Dedifferentiated amniotic fluid mesenchymal stem cell (primary cell): Measurements from ENCODE around the gene ADAM8.
"Not testable (repeated sequence)": the region's sequence is repeated elsewhere in the genome, so short reads cannot be mapped to it uniquely, and the experiment has no call there.

Experiments
- DNase-seq: peaks from one replicate; pipeline ENCODE4 v3.0.0-alpha.2; 2016; ENCODE audit errors: extremely low spot score

The ADAM8 gene

GRCh38 chr10:133276435-133277201 is at the start of gene ADAM8:
Gene ADAM8, minus strand, starts transcription at chr10:133276868. Its CDS starts 51 bp downstream, at chr10:133276817.
- DNase-seq: no peak

- DNase-seq: no peak
Observed at GRCh38 chr10:133326223-133326551, 49.5 kb upstream of the ADAM8 start.

GRCh38 chr10:133325440-133326222 is 49.0 kb upstream of the ADAM8 start:
- DNase-seq: no peak

GRCh38 chr10:133324857-133325260 is 48.2 kb upstream of the ADAM8 start:
- DNase-seq: no peak

- no peak for DNase-seq
Observed at GRCh38 chr10:133324198-133324792, 47.6 kb upstream of the ADAM8 start.

GRCh38 chr10:133322064-133322709 is 45.5 kb upstream of the ADAM8 start:
- not testable (repeated sequence) for DNase-seq

- not testable (repeated sequence) for DNase-seq
Observed at GRCh38 chr10:133320852-133321422, 44.3 kb upstream of the ADAM8 start.

GRCh38 chr10:133318494-133319127 is 41.9 kb upstream of the ADAM8 start:
- no peak for DNase-seq

- DNase-seq: no peak
Observed at GRCh38 chr10:133316732-133317131, 40.1 kb upstream of the ADAM8 start.

- DNase-seq: no peak
Observed at GRCh38 chr10:133316266-133316665, 39.6 kb upstream of the ADAM8 start.

GRCh38 chr10:133315847-133316246 is 39.2 kb upstream of the ADAM8 start:
- no peak for DNase-seq

- DNase-seq: no peak
Observed at GRCh38 chr10:133314911-133315310, 38.2 kb upstream of the ADAM8 start.

- DNase-seq: no peak
Observed at GRCh38 chr10:133313192-133313591, 36.5 kb upstream of the ADAM8 start.

GRCh38 chr10:133312769-133313145 is 36.1 kb upstream of the ADAM8 start:
- DNase-seq: no peak

GRCh38 chr10:133312016-133312768 is 35.5 kb upstream of the ADAM8 start:
- no peak for DNase-seq

- no peak for DNase-seq
Observed at GRCh38 chr10:133311570-133311969, 34.9 kb upstream of the ADAM8 start.

GRCh38 chr10:133310789-133311188 is 34.1 kb upstream of the ADAM8 start:
- no peak for DNase-seq

- no peak for DNase-seq
Observed at GRCh38 chr10:133310399-133310755, 33.7 kb upstream of the ADAM8 start.

- no peak for DNase-seq
Observed at GRCh38 chr10:133309720-133310398, 33.2 kb upstream of the ADAM8 start.

- peak; percentile 85 for DNase-seq
Observed at GRCh38 chr10:133309100-133309719, 32.5 kb upstream of the ADAM8 start.
